CD4-positive, alpha-beta T cell treated with Interleukin-15 for 4 hours (primary cell): ENCODE results near the gene CCDC138.
"Not testable (repeated sequence)": the region's sequence is repeated elsewhere in the genome, so short reads cannot be mapped to it uniquely, and the experiment has no call there.

Experiments used
- DNase-seq: peaks from one replicate; pipeline ENCODE4 v3.0.0-alpha.2; 2020; ENCODE audit warnings: low spot score

CCDC138 gene, protein sequence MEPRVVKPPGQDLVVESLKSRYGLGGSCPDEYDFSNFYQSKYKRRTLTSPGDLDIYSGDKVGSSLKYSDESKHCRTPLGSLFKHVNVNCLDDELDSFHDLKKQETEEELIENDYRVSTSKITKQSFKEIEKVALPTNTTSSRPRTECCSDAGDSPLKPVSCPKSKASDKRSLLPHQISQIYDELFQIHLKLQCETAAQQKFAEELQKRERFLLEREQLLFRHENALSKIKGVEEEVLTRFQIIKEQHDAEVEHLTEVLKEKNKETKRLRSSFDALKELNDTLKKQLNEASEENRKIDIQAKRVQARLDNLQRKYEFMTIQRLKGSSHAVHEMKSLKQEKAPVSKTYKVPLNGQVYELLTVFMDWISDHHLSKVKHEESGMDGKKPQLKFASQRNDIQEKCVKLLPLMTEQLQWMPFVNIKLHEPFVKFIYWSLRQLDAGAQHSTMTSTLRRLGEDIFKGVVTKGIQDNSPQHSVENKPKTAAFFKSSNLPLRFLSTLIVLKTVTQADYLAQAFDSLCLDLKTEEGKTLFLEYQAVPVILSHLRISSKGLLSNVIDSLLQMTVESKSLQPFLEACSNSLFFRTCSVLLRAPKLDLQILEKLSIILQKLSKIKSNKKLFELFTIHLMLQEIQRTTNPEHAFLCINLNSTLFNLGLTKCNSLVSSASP

DNA sequence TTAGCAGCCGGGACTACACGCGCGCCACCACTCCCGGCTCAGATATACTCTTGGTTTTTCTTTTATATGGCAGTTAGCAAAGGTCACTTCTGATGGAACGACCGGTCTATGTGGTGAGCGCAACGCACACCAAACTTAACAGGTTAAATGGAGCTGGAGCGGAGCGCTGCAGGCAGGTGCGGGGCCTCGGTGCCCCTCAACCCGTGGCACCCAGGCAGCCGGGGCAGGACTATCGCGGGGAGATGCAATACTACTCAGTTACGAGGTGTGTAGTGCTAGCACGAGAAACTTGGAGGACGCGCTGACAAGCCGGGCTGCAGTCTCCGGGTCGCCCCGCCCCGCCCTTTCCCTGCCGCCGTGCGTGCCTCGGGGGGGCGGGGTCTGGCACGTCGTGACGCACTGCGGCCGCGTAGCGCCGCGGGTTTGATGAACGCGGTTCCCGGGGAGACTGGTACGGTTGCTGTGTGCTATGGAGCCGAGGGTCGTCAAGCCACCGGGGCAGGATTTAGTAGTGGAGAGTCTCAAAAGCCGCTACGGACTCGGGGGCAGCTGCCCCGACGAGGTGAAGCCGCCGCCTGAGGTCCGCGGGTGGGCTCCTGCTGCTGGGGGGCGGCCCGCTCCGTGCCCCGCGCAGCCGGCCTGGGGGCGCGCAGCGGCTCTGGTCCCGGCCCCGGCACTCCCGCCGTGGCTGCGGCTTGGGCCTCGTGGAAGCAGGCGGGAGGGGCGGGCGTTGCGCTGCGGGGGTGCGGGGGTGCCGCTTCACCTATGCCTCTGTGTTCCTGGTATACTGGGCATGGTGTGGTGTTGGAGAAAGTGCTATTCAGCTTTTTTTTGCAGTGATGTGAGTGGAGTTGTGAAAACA, at the start of gene CCDC138:
CCDC138 (plus strand) TSS at position 418 of the 862 bp plus-strand sequence; CDS start at position 470, 52 bp downstream.
- DNase-seq: peak; percentile 85

DNA sequence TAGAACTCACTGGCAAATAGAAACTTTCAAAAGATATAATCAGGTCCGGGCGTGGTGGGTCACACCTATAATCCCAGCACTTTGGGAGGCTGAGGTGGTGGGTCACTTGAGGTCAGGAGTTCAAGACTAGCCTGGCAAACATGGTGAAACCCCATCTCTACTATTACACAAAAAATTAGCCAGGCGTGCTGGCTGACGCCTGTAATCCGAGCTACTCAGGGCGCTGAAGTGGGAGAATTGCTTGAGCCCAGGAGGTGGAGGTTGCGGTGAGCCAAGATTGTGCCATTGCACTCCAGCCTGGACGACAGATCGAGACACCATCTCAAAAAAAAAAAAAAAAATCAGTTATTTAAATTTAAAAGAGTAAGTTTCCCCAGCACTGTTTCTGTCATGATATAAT, 28.6 kb upstream of the CCDC138 start:
- not testable (repeated sequence) for DNase-seq

DNA sequence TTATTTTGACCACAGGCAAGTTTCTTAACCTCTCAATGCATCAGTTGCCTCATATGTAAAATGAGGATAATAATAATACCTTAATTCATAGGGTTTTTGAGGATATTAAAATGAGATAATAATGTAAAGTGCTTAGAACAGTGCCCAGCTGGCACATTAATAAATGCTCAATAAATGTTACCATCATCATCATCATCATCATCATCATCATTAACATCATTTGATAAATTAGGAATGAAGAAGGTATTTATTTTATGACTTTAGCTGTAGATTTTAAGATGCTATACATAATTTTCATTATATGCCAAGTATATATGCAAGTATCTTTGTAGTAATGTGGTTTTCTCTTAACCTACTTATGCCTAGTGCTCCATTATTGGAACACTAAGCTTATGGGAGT, 24.0 kb upstream of the CCDC138 start:
- DNase-seq: not testable (repeated sequence)

DNA sequence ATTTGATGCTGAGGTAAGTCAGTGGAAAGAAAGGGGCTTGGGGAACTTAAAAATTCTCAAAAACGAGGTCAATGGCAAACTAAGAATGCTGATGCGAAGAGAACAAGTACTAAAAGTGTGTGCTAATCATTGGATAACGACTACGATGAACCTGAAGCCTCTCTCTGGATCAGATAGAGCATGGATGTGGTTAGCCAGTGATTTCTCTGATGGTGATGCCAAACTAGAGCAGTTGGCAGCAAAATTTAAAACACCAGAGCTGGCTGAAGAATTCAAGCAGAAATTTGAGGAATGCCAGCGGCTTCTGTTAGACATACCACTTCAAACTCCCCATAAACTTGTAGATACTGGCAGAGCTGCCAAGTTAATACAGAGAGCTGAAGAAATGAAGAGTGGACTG, 19.9 kb upstream of the CCDC138 start:
- DNase-seq: not testable (repeated sequence)

DNA sequence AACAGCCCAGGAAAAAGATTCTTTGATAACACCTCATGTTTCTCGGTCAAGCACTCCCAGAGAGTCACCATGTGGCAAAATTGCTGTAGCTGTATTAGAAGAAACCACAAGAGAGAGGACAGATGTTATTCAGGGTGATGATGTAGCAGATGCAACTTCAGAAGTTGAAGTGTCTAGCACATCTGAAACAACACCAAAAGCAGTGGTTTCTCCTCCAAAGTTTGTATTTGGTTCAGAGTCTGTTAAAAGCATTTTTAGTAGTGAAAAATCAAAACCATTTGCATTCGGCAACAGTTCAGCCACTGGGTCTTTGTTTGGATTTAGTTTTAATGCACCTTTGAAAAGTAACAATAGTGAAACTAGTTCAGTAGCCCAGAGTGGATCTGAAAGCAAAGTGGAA, 18.7 kb upstream of the CCDC138 start:
- DNase-seq: not testable (repeated sequence)

DNA sequence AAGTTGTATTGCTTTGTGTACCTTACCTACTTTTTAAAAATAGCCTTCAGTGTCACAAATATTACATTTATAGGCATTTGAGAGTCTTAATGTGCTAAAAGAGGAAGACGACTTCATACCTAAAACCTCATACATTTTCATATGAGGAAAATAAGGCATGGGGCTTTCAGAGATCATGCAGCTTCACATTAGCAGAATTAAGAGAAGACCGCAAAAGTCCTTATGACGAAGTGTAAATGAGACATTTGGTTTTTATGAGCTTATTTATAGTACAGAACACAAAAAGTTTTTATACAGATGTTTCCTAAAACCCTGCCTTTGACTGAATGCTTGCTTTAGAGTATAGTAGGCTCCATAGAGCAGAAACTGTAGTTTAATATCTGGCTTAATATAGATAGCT, 10.1 kb upstream of the CCDC138 start:
- DNase-seq: no peak

DNA sequence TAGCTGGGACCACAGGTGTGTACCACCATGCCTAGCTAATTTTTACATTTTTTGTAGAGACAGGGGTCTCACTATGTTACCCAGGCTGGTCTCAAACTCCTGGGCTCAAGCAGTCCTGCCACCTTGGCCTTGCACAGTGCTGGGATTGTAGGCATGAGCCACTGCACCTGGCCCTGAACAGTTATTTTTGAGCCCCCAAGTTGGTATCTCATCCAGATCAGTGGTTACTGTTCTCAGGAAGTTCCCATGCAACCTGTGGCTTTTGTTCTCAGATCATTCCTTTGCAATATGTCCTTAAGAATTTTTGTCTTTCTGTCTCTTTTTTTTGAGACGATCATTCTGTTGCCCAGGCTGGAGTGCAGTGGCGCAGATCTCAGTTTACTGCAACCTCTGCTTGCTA, 7.7 kb upstream of the CCDC138 start:
- DNase-seq: no peak

DNA sequence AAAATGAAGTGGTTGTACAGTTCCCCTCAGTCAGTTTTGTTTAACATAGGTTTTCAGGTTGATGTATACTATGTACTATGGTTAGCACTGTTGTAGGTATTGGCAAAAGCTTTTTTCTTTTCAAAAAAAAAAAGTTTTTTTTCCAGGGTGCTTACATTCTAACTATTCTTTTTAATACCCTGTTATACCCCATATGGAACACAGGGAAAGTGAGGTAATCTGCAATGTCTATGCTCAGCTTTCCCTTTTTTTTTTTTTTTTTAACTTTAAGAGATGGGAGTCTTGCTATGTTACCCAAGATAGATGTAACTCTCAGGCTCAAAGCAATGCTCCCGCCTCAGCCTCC, 590 bp upstream of the CCDC138 start:
- no peak for DNase-seq

DNA sequence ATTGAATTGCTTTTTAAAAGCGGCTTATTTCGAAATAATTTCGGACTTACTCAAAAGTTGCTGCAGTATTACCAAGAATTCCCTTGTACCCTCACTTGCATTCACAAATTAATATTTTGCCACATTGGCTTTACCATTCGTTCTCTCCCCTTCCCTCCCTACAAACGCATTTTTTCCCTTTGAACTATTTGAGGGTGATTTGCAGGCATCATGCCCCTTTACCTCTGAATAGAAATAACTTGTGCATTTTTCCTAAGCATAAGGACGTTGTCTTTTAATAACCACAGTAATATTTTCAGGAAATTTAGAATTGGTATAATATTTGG, 608 bp downstream of the CCDC138 start:
- no peak for DNase-seq

DNA sequence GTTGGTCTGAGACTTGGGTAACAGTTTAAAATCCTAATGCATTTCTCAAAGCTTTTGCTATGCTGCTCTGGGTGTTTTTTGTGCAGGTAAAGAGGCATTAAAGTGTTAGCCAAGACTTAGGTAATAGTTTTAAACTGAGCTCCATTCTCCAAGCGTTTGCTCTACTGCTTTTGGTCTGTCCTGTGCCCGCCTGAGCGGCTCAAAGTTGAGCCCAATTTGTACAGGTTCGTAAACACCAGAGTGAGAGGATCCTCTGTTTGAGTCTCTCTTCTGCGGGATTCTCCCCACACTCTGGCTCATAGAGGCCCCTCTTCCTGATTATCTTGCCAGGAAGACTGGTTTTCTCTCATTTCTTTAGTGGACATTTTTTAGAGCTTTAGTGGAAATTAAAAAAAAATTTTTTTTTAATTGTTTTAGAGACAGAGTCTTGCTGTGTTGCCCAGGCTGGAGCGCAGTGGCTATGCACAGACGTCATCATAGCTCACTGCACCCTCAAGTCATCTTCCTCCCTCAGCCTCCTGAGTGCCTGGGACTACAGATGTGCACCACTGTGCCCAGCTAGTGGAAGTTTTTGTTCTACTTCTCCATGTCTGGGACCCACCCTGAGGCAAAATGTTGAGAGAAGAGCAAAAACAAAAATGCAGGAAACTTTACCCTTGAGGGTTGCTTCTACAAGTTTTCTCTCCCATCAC, 16.6 kb downstream of the CCDC138 start:
- DNase-seq: no peak

DNA sequence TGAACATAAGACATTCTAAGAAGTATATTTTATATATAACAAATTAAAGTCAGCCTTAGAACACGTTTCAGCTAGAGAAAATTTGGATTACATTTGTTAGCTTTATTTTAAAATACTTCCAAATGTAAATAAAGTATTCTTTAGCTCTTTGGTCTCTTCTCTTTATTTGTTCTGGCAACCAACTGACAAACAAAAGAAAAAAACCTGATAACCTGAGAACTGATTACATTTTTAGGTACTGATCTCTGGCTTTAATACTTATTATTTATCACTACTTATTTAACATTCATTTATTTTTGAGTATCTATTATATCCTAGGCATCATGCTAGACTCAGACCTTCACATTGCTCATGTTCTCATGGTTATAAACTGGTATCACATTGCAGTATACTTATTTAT, 18.5 kb downstream of the CCDC138 start:
- no peak for DNase-seq

DNA sequence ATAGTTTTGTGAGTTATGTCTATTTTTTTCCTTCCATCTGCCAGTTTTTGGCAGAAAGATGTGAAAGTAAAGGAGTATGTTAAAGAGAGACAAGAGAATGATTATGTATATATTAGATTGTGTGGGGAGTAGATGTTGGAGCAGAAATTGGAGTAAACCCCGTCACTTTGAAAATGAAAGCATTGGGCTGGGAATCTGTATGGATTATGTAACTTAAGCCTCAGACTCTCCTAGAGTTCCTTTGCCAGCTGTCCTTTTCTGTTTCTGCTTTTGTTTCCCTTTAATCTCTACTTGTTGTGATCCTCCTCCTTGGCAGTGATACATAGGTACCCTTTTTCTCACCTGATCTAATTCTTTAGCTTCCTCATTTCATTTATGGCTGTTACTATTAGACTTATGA, 19.2 kb downstream of the CCDC138 start:
- DNase-seq: no peak

DNA sequence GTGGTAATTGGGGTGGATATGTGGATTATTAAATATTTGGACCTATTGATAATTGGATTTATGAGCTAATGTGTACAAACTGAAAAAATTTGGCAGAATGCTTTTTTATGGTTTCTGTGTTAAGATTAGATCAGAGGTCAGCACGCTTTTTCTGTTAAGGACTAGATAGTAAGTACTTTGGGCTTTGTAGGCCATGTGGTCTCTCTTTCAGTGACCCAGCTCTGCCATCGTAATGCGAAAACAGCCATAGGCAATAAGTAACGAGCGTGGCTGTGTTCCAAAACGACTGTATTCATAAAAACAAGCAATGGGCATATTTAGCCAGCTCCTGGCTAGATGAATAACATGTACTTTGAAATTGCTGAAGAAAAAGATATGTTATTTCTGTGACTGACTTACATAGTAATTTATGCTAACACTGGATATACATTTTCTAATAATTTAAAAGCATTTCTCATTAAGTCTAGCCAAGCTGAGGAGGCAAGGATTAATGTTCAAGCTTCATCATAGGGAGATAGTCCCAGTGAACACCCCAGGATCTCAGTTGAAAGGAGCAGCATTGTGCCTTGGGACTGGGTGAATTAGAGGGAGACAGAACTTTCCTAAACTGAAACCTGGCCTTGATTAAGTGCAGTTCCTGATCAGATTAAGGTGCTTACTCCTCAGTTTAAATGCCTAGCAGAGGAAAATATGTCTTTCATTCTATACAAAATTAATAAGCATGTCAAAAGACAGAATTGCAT, 20.0 kb downstream of the CCDC138 start:
- DNase-seq: no peak

DNA sequence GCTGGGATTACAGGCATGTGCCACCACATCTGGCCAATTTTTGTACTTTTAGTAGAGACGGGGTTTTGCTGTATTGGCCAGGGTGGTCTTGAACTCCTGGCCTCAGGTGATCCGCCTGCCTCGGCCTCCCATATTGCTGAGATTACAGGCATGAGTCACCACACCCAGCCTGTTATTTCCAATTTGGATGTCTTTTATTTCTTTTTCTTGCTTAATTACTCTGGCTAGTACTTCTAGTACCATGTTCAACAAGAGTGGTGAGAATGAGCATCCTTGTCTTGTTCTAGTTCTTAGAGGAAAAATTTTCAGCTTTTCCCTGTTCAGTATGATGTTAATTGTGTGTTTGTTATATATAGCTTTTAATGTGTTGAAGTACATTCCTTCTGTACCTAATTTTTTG, 23.4 kb downstream of the CCDC138 start:
- DNase-seq: no peak

DNA sequence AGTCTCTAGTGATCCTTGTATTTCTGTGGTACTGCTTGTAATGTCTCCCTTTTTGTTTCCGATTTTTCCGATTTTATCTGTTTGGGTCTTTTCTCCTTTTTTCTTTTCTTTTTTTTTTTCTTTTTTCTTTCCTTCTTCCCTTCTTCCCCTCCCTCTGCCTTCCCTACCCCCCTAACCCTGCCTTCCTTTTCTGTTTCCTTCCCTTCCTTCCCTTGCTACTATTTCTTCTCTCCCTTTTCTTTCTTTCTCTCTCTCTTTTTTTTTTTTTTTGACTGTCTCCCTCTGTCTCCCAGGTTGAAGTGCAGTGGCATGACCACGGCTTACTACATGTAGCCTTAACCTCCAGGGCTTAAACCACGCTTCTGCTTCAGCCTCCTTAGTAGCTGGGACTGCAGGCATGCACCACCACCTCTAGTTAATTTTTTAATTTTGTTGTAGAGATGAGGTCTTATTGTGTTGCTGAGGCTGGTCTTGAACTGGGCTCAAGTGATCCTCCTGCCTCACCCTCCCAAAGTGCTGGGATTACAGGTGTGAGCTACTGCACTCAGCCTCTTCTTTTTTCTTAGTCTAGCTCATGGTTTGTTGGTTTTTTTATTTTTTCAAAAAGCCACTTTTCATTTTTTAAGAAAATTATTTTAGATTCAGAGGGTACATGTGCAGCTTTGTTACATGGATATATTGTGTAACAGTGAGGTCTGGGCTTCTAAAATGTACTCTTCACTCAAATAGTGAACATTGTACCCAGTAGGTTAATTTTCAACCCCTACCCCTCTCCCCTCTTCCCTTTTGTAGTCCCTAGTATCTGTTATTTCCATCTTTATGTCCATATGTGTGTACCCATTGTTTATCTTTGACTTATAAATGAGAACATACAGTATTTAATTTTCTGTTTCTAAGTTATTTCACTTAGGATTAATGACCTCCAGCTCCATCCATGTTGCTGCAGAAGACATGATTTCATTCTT, 24.7 kb downstream of the CCDC138 start:
- DNase-seq: no peak

DNA sequence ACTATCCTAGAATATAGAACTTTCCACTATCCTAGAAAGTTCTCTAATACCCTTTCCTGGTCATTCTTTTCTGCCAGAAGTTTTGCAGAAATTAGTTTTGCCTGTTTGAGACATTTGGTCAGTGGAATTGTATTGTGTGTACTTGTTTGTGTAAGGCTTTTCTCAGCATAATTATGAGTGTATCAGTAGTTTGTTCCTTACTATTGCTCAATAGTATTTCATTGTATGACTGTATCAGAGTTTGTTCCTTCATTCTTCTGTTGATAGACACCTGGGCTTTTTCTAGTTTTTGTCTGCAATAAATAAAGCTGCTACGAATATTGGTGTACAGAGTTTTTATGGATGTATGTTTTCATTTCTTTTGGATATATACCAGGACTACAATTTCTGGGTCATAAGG, 27.2 kb downstream of the CCDC138 start:
- DNase-seq: no peak

DNA sequence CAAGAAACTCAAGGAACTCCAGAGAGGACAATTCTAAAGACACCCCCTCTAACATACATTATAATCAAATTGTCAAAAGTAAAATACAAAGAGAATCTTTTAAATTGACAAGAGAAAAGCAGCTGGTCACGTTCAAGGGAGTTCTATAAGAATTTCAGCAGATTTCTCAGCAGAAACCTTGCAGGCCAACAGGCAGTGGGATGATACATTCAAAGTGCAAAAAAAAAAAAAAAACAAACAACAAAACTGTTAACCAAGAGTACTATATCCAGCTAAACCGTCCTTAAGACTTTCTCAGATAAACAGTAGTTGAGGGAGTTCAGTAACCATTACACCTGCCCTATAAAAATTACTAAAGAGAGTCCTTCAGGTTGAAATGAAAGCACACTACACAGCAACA, 33.9 kb downstream of the CCDC138 start:
- no peak for DNase-seq

DNA sequence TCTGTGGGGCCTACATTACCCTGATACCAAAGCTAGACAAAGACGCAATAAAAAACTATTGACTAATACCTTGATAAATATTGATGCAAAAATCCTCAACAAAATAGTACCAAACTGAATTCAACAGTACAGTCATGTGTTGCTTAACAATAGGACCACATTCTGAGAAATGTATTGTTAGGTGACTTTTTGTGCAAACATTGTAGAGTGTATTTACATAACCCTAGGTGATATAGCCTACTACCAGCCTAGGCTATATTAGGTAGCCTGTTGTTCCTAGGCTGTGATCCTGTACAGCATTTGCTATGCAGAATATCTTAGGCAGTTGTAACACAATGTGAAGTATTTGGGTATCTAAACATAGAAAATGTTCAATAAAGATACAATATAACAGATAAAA, 36.7 kb downstream of the CCDC138 start:
- no peak for DNase-seq

DNA sequence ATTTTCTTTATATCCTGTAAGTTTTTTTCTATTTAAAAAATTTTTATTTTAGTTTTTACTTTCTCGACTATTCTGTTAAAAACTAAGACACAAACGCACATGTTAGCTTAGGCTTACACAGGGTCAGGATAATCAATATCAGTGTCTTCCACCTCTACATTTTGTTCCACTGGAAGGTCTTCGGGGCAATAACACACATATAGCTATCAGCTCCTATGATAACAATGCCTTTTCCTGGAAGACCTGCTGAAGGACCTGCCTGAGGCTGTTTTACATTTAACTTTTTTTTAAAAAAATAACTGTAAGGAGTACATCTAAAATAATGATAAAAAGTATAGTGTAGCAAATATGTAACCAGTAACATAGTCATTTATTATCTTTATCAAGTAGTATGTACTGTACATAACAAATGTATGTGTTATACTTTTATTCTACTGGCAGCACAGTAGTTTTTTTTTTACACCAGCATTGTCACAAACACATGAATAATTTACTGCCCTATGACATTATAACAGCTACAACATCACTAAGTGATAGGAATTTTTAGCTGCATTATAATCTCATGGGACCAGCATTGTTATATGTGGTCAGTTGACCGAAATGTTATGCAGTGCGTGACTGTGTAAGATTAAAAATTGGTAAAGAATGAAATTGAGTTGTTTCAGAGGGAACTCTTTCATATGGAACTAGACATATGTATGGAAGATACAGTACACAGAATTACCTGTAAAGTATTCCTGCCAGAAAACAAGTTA, 37.9 kb downstream of the CCDC138 start:
- no peak for DNase-seq

DNA sequence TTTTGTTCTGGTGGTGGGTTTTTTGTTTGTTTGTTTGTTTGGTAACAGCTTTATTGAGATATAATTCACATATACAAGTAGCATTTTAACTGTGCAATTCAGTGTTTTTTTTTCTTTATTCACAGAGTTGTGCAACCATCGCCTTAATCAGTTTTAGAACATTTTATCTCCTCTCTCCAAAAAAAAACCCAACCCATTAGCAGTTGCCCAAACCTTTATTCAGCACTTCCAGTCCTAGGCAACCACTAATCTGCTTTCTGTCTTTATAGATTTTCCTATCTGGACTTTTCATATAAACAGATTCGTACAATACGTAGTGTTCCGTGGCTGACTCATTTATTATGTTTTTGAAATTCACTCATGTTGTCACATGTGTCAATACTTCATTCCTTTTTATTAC, 38.7 kb downstream of the CCDC138 start:
- no peak for DNase-seq
